GM21423 (cell line): Measurements from ENCODE around the gene PPM1M.

Source experiments
- ATAC-seq: cut with Tn5 transposase; IDR thresholded peaks from one replicate; pipeline ENCODE4 v1.9.1; 2021; ENCODE audit warnings: mild to moderate bottlenecking, moderate library complexity; ENCODE audit not compliant: unreplicated experiment

PPM1M gene

GRCh38 chr3:52245322-52246263 is at the start of gene PPM1M:
Gene PPM1M, plus strand, starts transcription at chr3:52245759. Its CDS starts 66 bp downstream, at chr3:52245825.
- no peak for ATAC-seq

GRCh38 chr3:52195823-52196331 is 49.7 kb upstream of the PPM1M start:
- no peak for ATAC-seq

- no peak for ATAC-seq
These were observed 48.6 kb upstream of the PPM1M start for GRCh38 chr3:52196977-52197376.

- ATAC-seq, result no peak
These were observed 48.1 kb upstream of the PPM1M start for GRCh38 chr3:52197499-52197841.

- ATAC-seq, result peak; percentile 80
These were observed 47.5 kb upstream of the PPM1M start, which contains the start of gene ALAS1 for GRCh38 chr3:52197842-52198625. Gene ALAS1, plus strand, starts transcription at chr3:52198160. Its CDS starts 1,082 bp downstream, at chr3:52199242.

GRCh38 chr3:52198643-52199608 is 46.6 kb upstream of the PPM1M start:
- ATAC-seq, result no peak

- ATAC-seq, result no peak
These were observed 44.4 kb upstream of the PPM1M start for GRCh38 chr3:52200981-52201679.

- ATAC-seq, result no peak
These were observed 43.0 kb upstream of the PPM1M start for GRCh38 chr3:52202384-52203077.

GRCh38 chr3:52203701-52204100 is 41.9 kb upstream of the PPM1M start:
- ATAC-seq, result no peak

GRCh38 chr3:52204337-52205073 is 41.1 kb upstream of the PPM1M start:
- ATAC-seq, result no peak

- ATAC-seq, result no peak
These were observed 39.7 kb upstream of the PPM1M start for GRCh38 chr3:52205727-52206372.

GRCh38 chr3:52208556-52208955 is 37.0 kb upstream of the PPM1M start:
- no peak for ATAC-seq

- no peak for ATAC-seq
These were observed 35.5 kb upstream of the PPM1M start for GRCh38 chr3:52210037-52210436.

GRCh38 chr3:52210550-52211046 is 35.0 kb upstream of the PPM1M start:
- no peak for ATAC-seq

GRCh38 chr3:52211268-52211891 is 34.2 kb upstream of the PPM1M start:
- ATAC-seq, result no peak

- no peak for ATAC-seq
These were observed 32.6 kb upstream of the PPM1M start for GRCh38 chr3:52213005-52213404.

GRCh38 chr3:52213901-52214300 is 31.7 kb upstream of the PPM1M start:
- no peak for ATAC-seq
